ENCODE measurements around the gene DRICH1.

GRCh38 chr22:23598805-23599518 is 33.2 kb downstream of the DRICH1 start:
- TF ChIP-seq CTCF (IDR thresholded peaks at IDR 0.05) (no peak), POLR2A (IDR thresholded peaks at IDR 0.05) (no peak), EP300 (IDR thresholded peaks at IDR 0.05) (no peak)

All from sigmoid colon (tissue), 4 donors.